BLaER1 (cell line): ENCODE measurements around the gene CEACAM18.

ENCODE experiments used
- H3K27ac ChIP-seq: shearing (Covaris generic); formaldehyde crosslinking; 2 replicates; pipeline ENCODE4 v1.8.1; 2022
- H3K27me3 ChIP-seq: shearing (Covaris generic); formaldehyde crosslinking; 2 replicates; pipeline ENCODE4 v1.8.1; 2022
- H3K36me3 ChIP-seq: shearing (Covaris generic); formaldehyde crosslinking; 2 replicates; pipeline ENCODE4 v1.8.1; 2022
- H3K4me1 ChIP-seq: shearing (Covaris generic); formaldehyde crosslinking; 2 replicates; pipeline ENCODE4 v1.8.1; 2022
- H3K4me2 ChIP-seq: shearing (Covaris generic); formaldehyde crosslinking; 2 replicates; pipeline ENCODE4 v1.8.1; 2022
- H3K4me3 ChIP-seq: shearing (Covaris generic); formaldehyde crosslinking; 2 replicates; pipeline ENCODE4 v1.8.1; 2022
- H3K9ac ChIP-seq: shearing (Covaris generic); formaldehyde crosslinking; 2 replicates; pipeline ENCODE4 v1.8.1; 2022
- H3K9me3 ChIP-seq: shearing (Covaris generic); formaldehyde crosslinking; 2 replicates; pipeline ENCODE4 v1.8.1; 2022
- H4K20me1 ChIP-seq: shearing (Covaris generic); formaldehyde crosslinking; 2 replicates; pipeline ENCODE4 v1.8.1; 2022
- Cebpa-rat ChIP-seq: shearing (Covaris generic); IDR thresholded peaks from 2 replicates; pipeline ENCODE4 v1.8.1; 2022

CEACAM18 gene

DNA sequence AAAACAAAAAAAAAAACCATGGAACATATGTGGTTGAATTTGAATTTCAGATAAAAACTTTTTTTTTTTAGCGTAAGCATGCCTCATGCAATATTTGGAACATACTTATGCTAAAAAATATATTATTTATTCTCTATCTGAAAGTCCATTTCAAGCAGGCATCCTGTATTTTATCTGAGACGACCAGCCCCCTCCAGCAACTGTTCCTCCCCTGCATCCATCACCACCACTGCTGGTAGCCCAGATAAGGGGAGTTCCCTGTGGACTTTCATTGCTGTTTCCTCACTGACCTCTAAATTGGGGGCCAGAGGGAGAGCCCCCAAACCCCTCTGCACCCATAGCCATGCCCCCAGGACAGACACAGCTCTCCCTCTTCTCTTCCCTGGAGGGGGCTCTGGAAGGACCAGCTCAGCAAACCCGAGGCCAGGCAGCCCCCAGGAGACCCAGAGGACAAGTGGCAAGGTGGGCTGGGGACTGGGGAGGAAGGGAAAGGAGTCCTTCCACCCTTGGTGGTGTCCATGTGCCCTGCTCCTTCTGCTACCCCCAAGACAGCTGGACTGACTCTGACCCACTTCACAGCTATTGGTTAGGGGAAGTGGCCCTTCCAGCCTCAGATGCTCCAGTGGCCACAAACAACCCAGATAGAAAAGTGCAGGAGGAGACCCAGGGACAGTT lies 29.9 kb downstream of the CEACAM18 start:
- Histone ChIP-seq H3K36me3 (no peaks in the 10 kb centered on the region), H4K20me1 (no peaks in the 10 kb centered on the region), H3K27me3 (no peaks in the 10 kb centered on the region), H3K4me2 (no peak overlapping the region), H3K9ac (no peak overlapping the region), H3K9me3 (no peaks in the 10 kb centered on the region), H3K27ac (no peak overlapping the region), H3K4me3 (no peak overlapping the region), H3K4me1 (no peaks in the 10 kb centered on the region)
- no peak for TF ChIP-seq Cebpa-rat

DNA sequence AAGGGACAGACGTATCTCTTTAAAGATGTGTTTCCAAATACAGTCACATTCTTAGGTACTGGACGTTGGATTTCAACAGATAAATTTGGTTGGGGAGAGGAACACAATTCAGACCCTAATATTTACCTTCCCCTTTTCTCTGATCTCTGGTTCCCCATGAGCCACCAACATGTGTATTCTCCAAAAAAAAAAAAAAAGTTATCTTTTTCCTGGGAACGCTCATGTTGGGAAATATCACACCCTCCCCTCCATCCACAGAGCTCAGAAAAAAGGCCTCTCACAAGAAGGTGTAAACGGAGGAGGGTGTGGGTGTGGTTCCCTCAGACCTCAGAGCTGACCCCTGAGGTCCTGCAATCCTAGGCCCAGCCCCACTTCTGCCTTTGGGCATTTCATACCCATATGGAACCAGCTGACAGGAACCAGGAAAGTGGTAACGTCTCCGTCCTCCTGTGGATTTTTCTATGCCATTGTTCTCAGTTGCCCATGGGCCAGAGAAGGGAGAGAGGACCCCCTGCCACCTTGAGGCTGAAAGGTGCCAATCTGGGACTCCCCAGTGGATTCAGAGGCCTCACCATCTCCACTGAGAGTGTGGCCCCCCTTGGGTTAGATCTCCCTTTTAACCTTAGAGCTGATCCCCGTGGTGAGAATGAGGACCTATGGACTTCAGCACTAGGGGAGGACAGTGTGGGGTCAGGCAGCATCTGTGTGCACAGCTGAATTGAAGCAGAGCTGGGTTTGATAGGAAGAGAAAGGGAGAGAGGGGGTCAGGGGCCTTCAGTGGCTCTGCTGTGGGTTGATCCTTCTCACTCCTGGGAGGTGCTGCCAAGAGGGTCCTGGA lies 31.7 kb downstream of the CEACAM18 start:
- H4K20me1 ChIP-seq: no peaks in the 10 kb centered on the region
- H3K4me1 ChIP-seq: no peaks in the 10 kb centered on the region
- H3K9me3 ChIP-seq: no peaks in the 10 kb centered on the region
- no peak overlapping the region for H3K4me3 ChIP-seq
- no peaks in the 10 kb centered on the region for H3K27me3 ChIP-seq
- TF ChIP-seq Cebpa-rat: no peak
- no peak overlapping the region for H3K27ac ChIP-seq
- H3K36me3 ChIP-seq: no peaks in the 10 kb centered on the region
- H3K4me2 ChIP-seq: no peak overlapping the region
- no peak overlapping the region for H3K9ac ChIP-seq

DNA sequence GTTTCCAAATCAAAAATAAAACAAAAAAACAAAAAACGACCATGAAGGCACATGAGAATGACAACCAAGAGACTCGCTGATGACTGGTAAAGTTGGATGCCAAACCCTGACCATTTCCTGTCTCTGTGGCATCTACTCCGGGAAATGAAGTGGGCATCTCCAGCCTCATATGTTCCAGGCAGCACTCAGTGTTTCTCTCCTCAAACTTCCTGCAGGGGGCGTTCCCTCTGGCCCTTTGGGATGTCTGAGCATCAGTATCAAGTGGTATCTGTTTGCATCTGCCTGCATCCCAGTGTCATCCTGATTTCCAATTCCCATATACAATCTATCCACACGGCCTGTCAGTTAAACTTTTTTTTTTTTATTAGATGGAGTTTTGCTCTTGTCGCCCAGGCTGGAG lies 33.0 kb downstream of the CEACAM18 start:
- Histone ChIP-seq H3K9ac (no peak overlapping the region), H3K4me1 (no peaks in the 10 kb centered on the region), H3K36me3 (no peaks in the 10 kb centered on the region), H3K27ac (no peak overlapping the region), H3K27me3 (no peaks in the 10 kb centered on the region), H3K9me3 (no peaks in the 10 kb centered on the region), H3K4me3 (no peak overlapping the region), H4K20me1 (no peaks in the 10 kb centered on the region), H3K4me2 (no peak overlapping the region)
- no peak for TF ChIP-seq Cebpa-rat

DNA sequence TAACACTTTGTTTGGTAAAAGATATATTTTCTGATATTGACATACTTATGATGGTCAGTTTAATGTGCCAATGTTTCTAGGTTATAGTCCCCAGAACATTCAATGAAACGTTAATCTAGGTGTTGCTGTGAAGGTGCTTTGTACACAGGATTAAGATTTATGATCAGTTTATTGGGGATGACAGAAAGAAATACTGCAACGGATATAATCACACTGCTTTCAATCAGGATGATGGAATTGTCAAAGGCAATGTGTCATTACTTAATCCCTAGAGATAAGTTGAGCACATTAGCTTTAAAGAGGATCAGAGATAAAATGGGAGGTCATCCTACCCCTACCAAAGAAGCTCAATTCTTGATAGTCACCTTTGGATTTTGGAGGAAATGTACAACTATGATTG lies 35.6 kb downstream of the CEACAM18 start:
- H3K9me3 ChIP-seq: peaks cover 9% of the 10 kb centered on the region; the same call in 1 of the 2 replicates
- no peaks in the 10 kb centered on the region for H3K4me1 ChIP-seq
- H3K4me3 ChIP-seq: no peak overlapping the region
- TF ChIP-seq Cebpa-rat: no peak
- no peak overlapping the region for H3K9ac ChIP-seq
- H3K27ac ChIP-seq: no peak overlapping the region
- H3K27me3 ChIP-seq: no peaks in the 10 kb centered on the region
- no peak overlapping the region for H3K4me2 ChIP-seq
- H3K36me3 ChIP-seq: no peaks in the 10 kb centered on the region
- H4K20me1 ChIP-seq: no peaks in the 10 kb centered on the region

DNA sequence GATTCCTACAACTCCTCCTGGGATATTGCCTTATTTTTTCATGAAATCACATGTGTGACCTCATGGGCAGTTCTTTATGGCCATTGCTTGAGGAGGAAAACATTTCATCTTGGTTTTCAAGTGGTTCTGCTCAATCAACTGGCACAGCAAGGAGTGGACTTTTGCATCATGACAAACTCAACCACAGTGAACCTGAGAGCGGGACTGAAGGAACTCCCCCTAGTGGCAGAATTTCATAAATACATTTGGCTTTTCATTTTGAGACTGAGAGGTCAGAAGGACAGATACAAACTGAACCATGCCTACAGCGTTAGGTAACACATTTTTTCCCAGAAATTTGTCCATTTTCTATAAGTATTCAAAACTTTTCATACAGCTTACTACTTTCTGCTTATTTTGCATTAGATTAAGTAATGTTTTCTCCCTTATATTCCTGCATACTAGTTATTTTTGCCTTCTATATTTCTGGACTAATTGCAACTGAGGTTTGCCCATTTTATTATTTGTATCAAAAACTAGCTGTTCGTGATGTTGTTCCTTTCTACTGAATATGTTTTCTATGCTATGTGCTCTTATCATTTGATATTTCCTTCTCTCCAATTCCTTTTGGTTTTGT lies 36.6 kb downstream of the CEACAM18 start:
- no peak overlapping the region for H3K27ac ChIP-seq
- H3K9ac ChIP-seq: no peak overlapping the region
- H3K4me2 ChIP-seq: no peak overlapping the region
- no peaks in the 10 kb centered on the region for H3K4me1 ChIP-seq
- TF ChIP-seq Cebpa-rat: no peak
- no peak overlapping the region for H3K4me3 ChIP-seq
- H3K27me3 ChIP-seq: no peaks in the 10 kb centered on the region
- no peaks in the 10 kb centered on the region for H4K20me1 ChIP-seq
- H3K36me3 ChIP-seq: no peaks in the 10 kb centered on the region
- peaks cover 9% of the 10 kb centered on the region; the same call in 1 of the 2 replicates for H3K9me3 ChIP-seq

DNA sequence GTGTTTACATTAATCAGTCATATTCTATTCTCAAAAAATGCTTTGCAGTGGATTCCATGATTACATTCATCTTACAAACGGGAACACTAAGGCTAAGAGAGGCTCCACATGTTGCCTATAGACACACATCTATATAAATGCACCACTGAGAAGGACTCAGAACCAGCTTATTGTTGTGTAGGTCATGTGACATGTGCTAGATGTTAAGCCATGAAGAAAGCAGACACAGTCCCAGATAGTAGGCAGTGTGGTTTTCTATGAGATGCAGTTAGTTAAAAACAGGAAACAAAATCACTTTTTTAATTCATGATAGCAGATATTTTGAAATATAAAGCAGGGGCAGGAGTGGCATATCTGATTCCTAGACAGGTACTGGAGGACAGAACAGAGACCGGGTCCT lies 42.4 kb downstream of the CEACAM18 start:
- Histone ChIP-seq H3K4me3 (no peak overlapping the region), H3K9ac (no peak overlapping the region), H3K4me2 (no peak overlapping the region), H4K20me1 (no peaks in the 10 kb centered on the region), H3K4me1 (no peaks in the 10 kb centered on the region), H3K36me3 (no peaks in the 10 kb centered on the region), H3K9me3 (peaks cover 9% of the 10 kb centered on the region; the same call in 1 of the 2 replicates), H3K27me3 (no peaks in the 10 kb centered on the region), H3K27ac (no peak overlapping the region)
- no peak for TF ChIP-seq Cebpa-rat

DNA sequence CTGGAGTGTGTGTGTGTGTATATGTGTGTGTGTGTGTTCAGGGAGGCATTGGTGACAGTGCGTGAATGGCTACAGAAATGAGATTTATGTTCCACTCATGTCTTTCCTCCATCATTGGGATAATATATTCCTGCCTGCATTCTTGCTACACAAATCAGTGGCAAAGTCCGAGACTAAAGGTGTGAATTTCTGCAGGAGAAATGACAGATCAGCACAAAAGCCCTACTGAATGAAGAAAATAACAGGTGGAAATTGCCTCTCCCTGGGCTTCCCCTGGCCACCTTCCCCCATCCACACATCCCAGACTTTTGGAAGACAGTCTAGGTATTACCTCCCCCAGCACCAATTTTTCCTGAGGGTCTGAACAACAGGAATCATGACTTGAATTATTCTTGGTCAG lies 43.0 kb downstream of the CEACAM18 start:
- Histone ChIP-seq H3K9me3 (peaks cover 9% of the 10 kb centered on the region; the same call in 1 of the 2 replicates), H3K27ac (no peak overlapping the region), H3K4me1 (no peaks in the 10 kb centered on the region), H4K20me1 (no peaks in the 10 kb centered on the region), H3K36me3 (no peaks in the 10 kb centered on the region), H3K27me3 (no peaks in the 10 kb centered on the region), H3K4me3 (no peak overlapping the region), H3K4me2 (no peak overlapping the region), H3K9ac (no peak overlapping the region)
- no peak for TF ChIP-seq Cebpa-rat

DNA sequence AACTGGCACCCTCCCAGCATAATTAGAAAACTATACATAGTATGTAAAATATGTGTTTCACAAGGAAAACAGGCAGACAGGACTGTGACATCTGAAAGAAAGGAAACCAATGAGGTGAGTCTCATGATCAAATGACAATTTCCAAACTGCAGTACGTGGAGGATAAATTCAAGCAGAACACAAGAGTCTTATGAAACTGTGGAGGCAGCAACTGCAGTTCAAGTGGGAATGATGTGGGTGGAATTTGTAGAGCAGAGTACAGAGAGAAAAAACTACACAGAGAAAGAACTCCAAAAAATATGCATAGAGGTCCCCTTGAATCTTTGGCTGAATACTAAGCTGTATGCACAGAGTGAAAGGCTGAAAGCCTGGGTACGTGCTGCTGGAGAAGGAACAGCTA lies 43.4 kb downstream of the CEACAM18 start:
- H3K27ac ChIP-seq: no peak overlapping the region
- no peaks in the 10 kb centered on the region for H4K20me1 ChIP-seq
- no peaks in the 10 kb centered on the region for H3K4me1 ChIP-seq
- H3K9ac ChIP-seq: no peak overlapping the region
- H3K4me3 ChIP-seq: no peak overlapping the region
- TF ChIP-seq Cebpa-rat: no peak
- H3K4me2 ChIP-seq: no peak overlapping the region
- no peaks in the 10 kb centered on the region for H3K36me3 ChIP-seq
- peaks cover 9% of the 10 kb centered on the region; the same call in 1 of the 2 replicates for H3K9me3 ChIP-seq
- no peaks in the 10 kb centered on the region for H3K27me3 ChIP-seq

DNA sequence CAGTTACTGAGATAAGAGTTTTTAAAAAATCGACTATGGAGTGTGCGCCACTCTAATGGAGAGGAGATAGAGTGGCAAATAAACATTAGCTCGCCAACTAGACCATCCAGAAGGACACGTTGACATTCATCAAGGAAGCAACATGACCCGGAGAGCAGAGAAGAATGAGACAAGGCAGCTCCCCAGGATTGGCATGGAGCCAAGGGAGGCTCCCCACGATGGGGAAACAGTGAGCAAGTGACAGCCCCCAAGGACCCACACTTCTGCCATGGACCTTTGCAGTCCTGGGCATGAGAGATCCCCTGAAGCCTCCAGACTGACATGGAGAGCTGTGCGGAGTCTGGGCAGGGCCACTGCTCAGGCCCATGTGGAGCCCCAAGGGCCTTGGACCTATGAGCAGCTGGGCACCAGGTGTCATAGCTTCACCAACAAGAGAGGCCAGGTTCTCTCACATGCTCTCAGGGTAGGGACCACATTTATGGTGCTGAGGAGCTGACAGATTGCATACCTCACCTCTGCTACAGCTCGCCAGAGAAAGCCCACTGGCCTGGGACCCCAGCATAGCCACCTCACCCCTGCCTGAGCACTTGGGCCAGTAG lies 46.4 kb downstream of the CEACAM18 start:
- Histone ChIP-seq H3K27me3 (no peaks in the 10 kb centered on the region), H3K36me3 (no peaks in the 10 kb centered on the region), H3K4me2 (no peak overlapping the region), H3K27ac (no peak overlapping the region), H3K4me1 (no peaks in the 10 kb centered on the region), H3K9ac (no peak overlapping the region), H3K9me3 (no peaks in the 10 kb centered on the region), H4K20me1 (no peaks in the 10 kb centered on the region), H3K4me3 (no peak overlapping the region)
- TF ChIP-seq Cebpa-rat: no peak

DNA sequence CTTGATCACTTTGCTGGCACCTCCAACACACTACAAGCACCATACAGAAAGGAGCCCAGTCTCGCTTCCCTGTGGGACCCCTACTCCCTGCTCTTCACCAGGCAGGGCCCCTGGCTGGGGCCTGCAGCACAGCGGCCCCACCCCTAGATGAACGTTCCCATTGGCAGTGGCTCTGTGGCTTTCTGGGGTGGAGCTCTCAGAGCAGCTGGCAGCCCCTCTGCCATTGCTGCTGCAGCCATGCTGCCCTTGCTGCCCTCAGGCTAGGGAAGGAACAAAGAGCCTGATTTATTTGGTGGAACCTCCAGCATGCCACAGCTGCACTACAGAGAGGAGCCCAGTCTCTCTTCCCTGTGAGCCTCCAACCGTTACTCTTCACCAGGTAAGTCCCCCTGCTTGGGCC lies 47.3 kb downstream of the CEACAM18 start:
- Histone ChIP-seq H3K4me1 (no peaks in the 10 kb centered on the region), H3K36me3 (no peaks in the 10 kb centered on the region), H4K20me1 (no peaks in the 10 kb centered on the region), H3K4me3 (no peak overlapping the region), H3K9ac (no peak overlapping the region), H3K27me3 (no peaks in the 10 kb centered on the region), H3K9me3 (no peaks in the 10 kb centered on the region), H3K27ac (no peak overlapping the region), H3K4me2 (no peak overlapping the region)
- TF ChIP-seq Cebpa-rat: no peak
